Measurements from ENCODE around the gene UBE2I.
"Not testable (repeated sequence)": the region's sequence is repeated elsewhere in the genome, so short reads cannot be mapped to it uniquely, and the experiment has no call there.

Gene UBE2I

GRCh38 chr16:1271380-1271723 is 38.1 kb upstream of the UBE2I start:
- TF ChIP-seq CTCF (IDR thresholded peaks at IDR 0.05; ENCODE audit: low read depth, low read length): no peak
- Histone ChIP-seq H3K9me3 (peaks cover 8% of the 10 kb centered on the region; the same call in 1 of the 2 replicates), H3K36me3 (no peaks in the 10 kb centered on the region), H3K27me3 (peaks cover 72% of the 10 kb centered on the region), H3K4me1 (peaks cover 21% of the 10 kb centered on the region), H3K4me3 (ENCODE audit: low read depth, low read length) (no peak overlapping the region)
- no peak for DNase-seq

- peaks cover 69% of the 10 kb centered on the region for H3K27me3 ChIP-seq
- H3K4me1 ChIP-seq: peaks cover 21% of the 10 kb centered on the region
- DNase-seq: peak; percentile 96
Observed at GRCh38 chr16:1271724-1272413, 37.6 kb upstream of the UBE2I start.

GRCh38 chr16:1272453-1273198 is 36.8 kb upstream of the UBE2I start:
- TF ChIP-seq CTCF (IDR thresholded peaks at IDR 0.05; ENCODE audit: low read depth, low read length): no peak
- Histone ChIP-seq H3K36me3 (no peaks in the 10 kb centered on the region), H3K4me3 (ENCODE audit: low read depth, low read length) (peak overlapping the region; percentile 21; the same call in 1 of the 2 replicates), H3K27me3 (peaks cover 72% of the 10 kb centered on the region), H3K4me1 (peaks cover 21% of the 10 kb centered on the region), H3K9me3 (peaks cover 4% of the 10 kb centered on the region; the same call in 1 of the 2 replicates)
- peak; percentile 87 for DNase-seq

More at GRCh38 chr16:1271724-1272413, 37.6 kb upstream of the UBE2I start:
- peak overlapping the region; percentile 21; the same call in 1 of the 2 replicates for H3K4me3 ChIP-seq (ENCODE audit: low read depth, low read length)
- H3K9me3 ChIP-seq, H3K36me3 ChIP-seq: not testable (repeated sequence)

GRCh38 chr16:1273816-1274215 is 35.6 kb upstream of the UBE2I start:
- H3K4me3 ChIP-seq (ENCODE audit: low read depth, low read length): no peak overlapping the region
- H3K9me3 ChIP-seq: peaks cover 4% of the 10 kb centered on the region; the same call in 1 of the 2 replicates
- TF ChIP-seq CTCF (IDR thresholded peaks at IDR 0.05; ENCODE audit: low read depth, low read length): no peak
- no peak for DNase-seq
- H3K27me3 ChIP-seq: peaks cover 79% of the 10 kb centered on the region
- peaks cover 21% of the 10 kb centered on the region for H3K4me1 ChIP-seq
- H3K36me3 ChIP-seq: no peaks in the 10 kb centered on the region

GRCh38 chr16:1274767-1275166 is 34.7 kb upstream of the UBE2I start:
- Histone ChIP-seq H3K27me3 (peaks cover 80% of the 10 kb centered on the region), H3K9me3 (peaks cover 4% of the 10 kb centered on the region; the same call in 1 of the 2 replicates), H3K4me3 (ENCODE audit: low read depth, low read length) (no peak overlapping the region), H3K36me3 (no peaks in the 10 kb centered on the region), H3K4me1 (peaks cover 21% of the 10 kb centered on the region)
- TF ChIP-seq CTCF (IDR thresholded peaks at IDR 0.05; ENCODE audit: low read depth, low read length): no peak
- DNase-seq: no peak

DNA sequence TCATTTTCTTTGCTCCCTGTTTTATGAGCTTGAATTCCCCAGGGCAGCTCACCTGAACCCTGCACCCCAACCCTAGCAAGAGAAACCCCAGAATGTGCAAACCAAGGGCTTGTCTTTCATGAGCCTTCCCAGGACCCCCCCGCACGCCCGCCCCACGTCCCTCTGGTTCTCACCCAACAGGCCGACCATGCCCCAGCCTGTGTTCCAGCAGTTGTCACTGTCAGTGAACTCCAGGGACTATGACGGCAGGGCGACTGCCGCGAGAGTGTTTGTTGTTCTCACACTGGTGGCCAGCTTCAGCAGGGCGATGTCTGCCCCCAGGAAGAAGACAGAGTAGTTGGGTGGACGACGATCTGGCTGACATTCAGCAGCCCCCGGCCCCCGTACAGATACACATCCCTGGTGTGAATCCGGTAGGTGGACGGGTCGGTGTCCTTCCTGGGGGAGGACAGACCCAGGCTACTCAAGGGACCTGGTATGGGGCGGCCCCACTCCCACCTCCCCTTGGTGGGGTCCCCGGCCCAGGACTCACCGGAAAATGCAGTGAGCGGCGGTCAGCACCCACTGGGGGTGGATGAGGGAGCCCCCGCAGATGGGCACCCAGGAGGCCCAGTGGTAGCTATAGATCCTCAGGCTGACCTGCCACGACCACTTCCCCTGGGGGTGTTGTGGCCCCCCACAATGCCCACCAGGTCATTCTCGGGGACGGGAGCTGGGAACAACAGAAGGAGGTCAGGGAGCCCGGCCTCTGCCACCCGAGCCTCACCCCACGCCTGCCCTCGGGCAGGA is 33.5 kb upstream of the UBE2I start:
- peaks cover 14% of the 10 kb centered on the region for H3K4me1 ChIP-seq

More for the DNA sequence above, 33.5 kb upstream of the UBE2I start:
- Histone ChIP-seq H3K27me3 (peaks cover 79% of the 10 kb centered on the region), H3K36me3 (no peaks in the 10 kb centered on the region), H3K4me3 (ENCODE audit: low read depth, low read length) (no peak overlapping the region), H3K9me3 (peaks cover 4% of the 10 kb centered on the region; the same call in 1 of the 2 replicates)
- no peak for TF ChIP-seq CTCF (IDR thresholded peaks at IDR 0.05; ENCODE audit: low read depth, low read length)
- peak; percentile 37 for DNase-seq

Measured in BE2C (cell line).